ENCODE results near the gene CD6. TPM values are rescaled to one million over a fixed set of nuclear protein-coding genes. Genes with fewer than 3 reads are reported as not detected.
A peak's percentile ranks its signal among the peaks of the same experiment; 100 is the strongest.

CD6 gene
- total and polyA plus RNA-seq, 10 of the 15 experiments (the other 5 are each of a cell fraction or from before 2014, with no cell fraction given), result 0.37 to 17.6 (median 6.2) TPM

- TF ChIP-seq SKIL (IDR thresholded peaks at IDR 0.05; ENCODE audit: low read depth, poor library complexity, severe bottlenecking), result no peak
- TF ChIP-seq BCLAF1 (IDR thresholded peaks at IDR 0.05), result no peak
- TF ChIP-seq RAD51 (IDR thresholded peaks at IDR 0.05), result no peak
- no peak for TF ChIP-seq SMC3 (IDR thresholded peaks at IDR 0.05; ENCODE audit: borderline replicate concordance, low read length)
- TF ChIP-seq ZNF622 (IDR thresholded peaks at IDR 0.05), result no peak
- TF ChIP-seq CHD4 (IDR thresholded peaks at IDR 0.05), result no peak
- TF ChIP-seq ZBTB33 (IDR thresholded peaks at IDR 0.05), result no peak
- no peak for TF ChIP-seq BMI1 (IDR thresholded peaks at IDR 0.05; ENCODE audit: borderline replicate concordance)
- peak in 1 of 2 experiments; percentile 33; a peak in 1 of 3 replicates for TF ChIP-seq EGR1 (IDR thresholded peaks at IDR 0.05; ENCODE audit: borderline replicate concordance in 1 of 2, low read depth in 2 of 2, low read length in 2 of 2)
- TF ChIP-seq IRF4 (IDR thresholded peaks at IDR 0.05; ENCODE audit: low read depth, low read length), result peak; percentile 43; the same call in 1 of the 2 replicates
- TF ChIP-seq USF1 (IDR thresholded peaks at IDR 0.05; ENCODE audit: borderline replicate concordance, extremely low read length, insufficient read depth, low read depth, low read length), result no peak
- TF ChIP-seq ZBTB11 (CRISPR knock-in tag; IDR thresholded peaks at IDR 0.05), result no peak
- no peak for TF ChIP-seq ZNF24 (IDR thresholded peaks at IDR 0.05)
- TF ChIP-seq BRCA1 (IDR thresholded peaks at IDR 0.05; ENCODE audit: low read depth, low read length), result no peak
- no peak for TF ChIP-seq NRF1 (conservative IDR thresholded peaks at IDR 0.05; ENCODE audit: low read depth, low read length)
Observed at GRCh38 chr11:61065955-61066638, 94.6 kb downstream of the CD6 start (continued).
